Prostate gland (tissue), 2 donors: Measurements from ENCODE around the gene GABARAP. TPM values are rescaled to one million over a fixed set of nuclear protein-coding genes. Genes with fewer than 3 reads are reported as not detected.

Experiments
- DNase-seq: peaks from one replicate; pipeline ENCODE4 v3.0.0-alpha.2; 2019; ENCODE audit warnings: low spot score
- H3K27ac ChIP-seq, 2 donors: fragments of 200-600 bp; sonication (generic); 2 replicates each; pipeline ENCODE4 v1.5.1; 2017 to 2019
- H3K27me3 ChIP-seq: fragments of 200-600 bp; sonication (generic); replicated peaks from 2 replicates; pipeline ENCODE4 v1.5.1; 2019; ENCODE audit not compliant: insufficient read depth
- H3K36me3 ChIP-seq, 2 donors: fragments of 200-600 bp; sonication (generic); 1 replicate in 1 of 2; 2 replicates in 1 of 2; pipeline versions ENCODE4 v1.5.1 to v1.8.1; 2017 to 2019
- H3K4me1 ChIP-seq: fragments of 200-600 bp; sonication (generic); replicated peaks from 2 replicates; pipeline ENCODE4 v1.5.1; 2019
- H3K4me3 ChIP-seq, 2 donors: fragments of 200-600 bp; sonication (generic); 2 replicates each; pipeline ENCODE4 v1.5.1; 2017 to 2019
- H3K9me3 ChIP-seq: fragments of 200-600 bp; sonication (generic); 2 replicates; pipeline ENCODE4 v1.5.1; 2017
- POLR2A ChIP-seq: fragments of 450-650 bp; IDR thresholded peaks from one replicate; pipeline ENCODE4 v1.6.1; 2016; ENCODE audit warnings: antibody characterized with exemption, mild to moderate bottlenecking
- POLR2AphosphoS5 ChIP-seq: sonication (generic); formaldehyde crosslinking; IDR thresholded peaks from one replicate; pipeline ENCODE4 v1.6.1; 2017; ENCODE audit warnings: antibody characterized with exemption
- WGBS: methylation state at CpG from one replicate; pipeline ENCODE4 v1.1.5; 2018; 5-methylcytosine and 5-hydroxymethylcytosine counted together
- intact Hi-C: fragments of 100-400 bp; cut with DNase I; formaldehyde crosslinking; loops from one replicate; pipeline ENCODE4 v1.14.2; 2022
- total RNA-seq, 2 donors: library from RNA; depleted of rRNA; stranded (reverse); fragments of >200 nt; gene quantifications; one replicate each; pipeline ENCODE4 v1.1.0, GENCODE V29; 2016
- TF ChIP-seq, protein P1 (sequence below), 4 experiments: fragments of 200-600 bp in 2 of 4; fragments of 450-650 bp in 2 of 4; sonication (generic) in 2 of 4; IDR thresholded peaks; 1 replicate in 3 of 4; 2 replicates in 1 of 4; pipeline ENCODE4 v1.5.1; 2016 to 2019; ENCODE audit warnings: antibody characterized with exemption in 4 of 4, mild to moderate bottlenecking in 2 of 4, moderate library complexity in 2 of 4

GABARAP gene
- total RNA-seq, 2 donors from 2014 or later = 493 to 527 TPM

DNA sequence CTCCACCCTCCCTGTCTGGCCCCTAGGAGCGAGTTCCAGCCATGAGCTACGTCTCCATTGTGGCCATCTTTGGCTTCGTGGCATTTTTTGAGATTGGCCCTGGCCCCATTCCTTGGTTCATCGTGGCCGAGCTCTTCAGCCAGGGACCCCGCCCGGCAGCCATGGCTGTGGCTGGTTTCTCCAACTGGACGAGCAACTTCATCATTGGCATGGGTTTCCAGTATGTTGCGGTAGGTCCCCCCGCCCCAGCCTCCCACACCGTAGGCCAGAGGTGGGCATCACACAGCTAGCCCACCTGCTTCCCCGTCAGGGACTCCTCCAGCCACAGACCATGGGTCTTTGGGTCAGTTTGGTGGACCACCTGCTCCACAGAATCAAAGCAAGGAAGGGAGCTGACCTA is 43.4 kb upstream of the GABARAP start:
- no peak overlapping the region for H3K4me3 ChIP-seq
- DNase-seq = no peak
- 88% methylated on average over 11 of the region's 12 CpGs for WGBS
- H3K9me3 ChIP-seq = no peaks in the 10 kb centered on the region
- intact Hi-C loops = loop anchor here (10.0 kb wide), 1 partner anchor 241 kb away; the partner anchor contains the start of gene SLC16A11
- H3K27me3 ChIP-seq = no peaks in the 10 kb centered on the region
- no peaks in the 10 kb centered on the region for H3K36me3 ChIP-seq
- TF ChIP-seq POLR2AphosphoS5 (no peak), POLR2A (no peak)
- TF ChIP-seq, protein P1, sequence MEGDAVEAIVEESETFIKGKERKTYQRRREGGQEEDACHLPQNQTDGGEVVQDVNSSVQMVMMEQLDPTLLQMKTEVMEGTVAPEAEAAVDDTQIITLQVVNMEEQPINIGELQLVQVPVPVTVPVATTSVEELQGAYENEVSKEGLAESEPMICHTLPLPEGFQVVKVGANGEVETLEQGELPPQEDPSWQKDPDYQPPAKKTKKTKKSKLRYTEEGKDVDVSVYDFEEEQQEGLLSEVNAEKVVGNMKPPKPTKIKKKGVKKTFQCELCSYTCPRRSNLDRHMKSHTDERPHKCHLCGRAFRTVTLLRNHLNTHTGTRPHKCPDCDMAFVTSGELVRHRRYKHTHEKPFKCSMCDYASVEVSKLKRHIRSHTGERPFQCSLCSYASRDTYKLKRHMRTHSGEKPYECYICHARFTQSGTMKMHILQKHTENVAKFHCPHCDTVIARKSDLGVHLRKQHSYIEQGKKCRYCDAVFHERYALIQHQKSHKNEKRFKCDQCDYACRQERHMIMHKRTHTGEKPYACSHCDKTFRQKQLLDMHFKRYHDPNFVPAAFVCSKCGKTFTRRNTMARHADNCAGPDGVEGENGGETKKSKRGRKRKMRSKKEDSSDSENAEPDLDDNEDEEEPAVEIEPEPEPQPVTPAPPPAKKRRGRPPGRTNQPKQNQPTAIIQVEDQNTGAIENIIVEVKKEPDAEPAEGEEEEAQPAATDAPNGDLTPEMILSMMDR (IDR thresholded peaks at IDR 0.05) = no peak
- no peak overlapping the region for H3K27ac ChIP-seq
- H3K4me1 ChIP-seq = peaks cover 9% of the 10 kb centered on the region

DNA sequence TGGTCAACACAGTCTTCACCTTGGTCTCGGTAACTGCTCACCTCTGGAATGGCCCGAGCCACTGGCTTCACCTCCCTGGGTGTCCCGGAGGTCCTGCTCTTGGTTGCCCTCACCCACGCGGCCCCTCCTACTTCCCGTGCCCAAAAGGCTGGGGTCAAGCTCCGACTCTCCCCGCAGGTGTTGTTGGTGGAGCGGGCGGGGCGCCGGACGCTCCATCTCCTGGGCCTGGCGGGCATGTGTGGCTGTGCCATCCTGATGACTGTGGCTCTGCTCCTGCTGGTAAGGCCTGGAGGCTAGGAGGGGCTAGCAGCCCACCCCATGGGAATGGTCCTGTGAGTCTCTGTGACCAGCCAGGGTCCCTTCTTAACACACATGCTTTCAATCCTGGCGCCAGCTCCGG is 42.7 kb upstream of the GABARAP start:
- no peaks in the 10 kb centered on the region for H3K27me3 ChIP-seq
- H3K4me3 ChIP-seq = no peak overlapping the region
- TF ChIP-seq POLR2AphosphoS5 = no peak
- TF ChIP-seq, protein P1 (IDR thresholded peaks at IDR 0.05) = no peak
- TF ChIP-seq POLR2A = no peak
- H3K27ac ChIP-seq = no peak overlapping the region
- WGBS = 95% methylated on average over 14 of the region's 16 CpGs
- no peak for DNase-seq
- H3K4me1 ChIP-seq = peaks cover 9% of the 10 kb centered on the region
- no peaks in the 10 kb centered on the region for H3K9me3 ChIP-seq
- intact Hi-C loops = loop anchor here (10.0 kb wide), 1 partner anchor 240 kb away; the partner anchor contains the start of gene SLC16A11
- no peaks in the 10 kb centered on the region for H3K36me3 ChIP-seq

DNA sequence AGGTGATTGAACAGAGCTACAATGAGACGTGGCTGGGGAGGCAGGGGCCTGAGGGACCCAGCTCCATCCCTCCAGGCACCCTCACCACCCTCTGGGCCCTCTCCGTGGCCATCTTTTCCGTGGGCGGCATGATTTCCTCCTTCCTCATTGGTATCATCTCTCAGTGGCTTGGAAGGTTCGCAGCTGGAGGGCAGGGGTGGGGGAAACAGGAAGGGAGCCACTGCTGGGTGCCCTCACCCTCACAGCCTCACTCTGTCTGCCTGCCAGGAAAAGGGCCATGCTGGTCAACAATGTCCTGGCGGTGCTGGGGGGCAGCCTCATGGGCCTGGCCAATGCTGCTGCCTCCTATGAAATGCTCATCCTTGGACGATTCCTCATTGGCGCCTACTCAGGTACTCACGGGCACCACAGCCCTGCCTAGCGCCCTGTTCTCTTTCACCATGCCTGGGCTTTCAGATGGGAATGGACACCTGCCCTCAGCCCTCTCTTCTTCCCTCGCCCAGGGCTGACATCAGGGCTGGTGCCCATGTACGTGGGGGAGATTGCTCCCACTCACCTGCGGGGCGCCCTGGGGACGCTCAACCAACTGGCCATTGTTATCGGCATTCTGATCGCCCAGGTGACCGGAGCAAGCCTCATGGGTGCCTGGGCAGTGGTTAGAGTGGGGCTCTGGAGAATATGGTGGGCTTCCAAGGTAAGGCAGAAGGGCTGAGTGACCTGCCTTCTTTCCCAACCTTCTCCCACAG is 41.4 kb upstream of the GABARAP start:
- Histone ChIP-seq H3K4me1 (peaks cover 9% of the 10 kb centered on the region), H3K27me3 (no peaks in the 10 kb centered on the region), H3K4me3 (no peak overlapping the region), H3K27ac (peak overlapping the region in 1 of 2 donors; percentile 27), H3K36me3 (no peaks in the 10 kb centered on the region), H3K9me3 (no peaks in the 10 kb centered on the region)
- DNase-seq = no peak
- intact Hi-C loops = loop anchor here (10.0 kb wide), 1 partner anchor 239 kb away; the partner anchor contains the start of gene SLC16A11
- TF ChIP-seq POLR2A = no peak
- TF ChIP-seq, protein P1 (IDR thresholded peaks at IDR 0.05) = no peak
- no peak for TF ChIP-seq POLR2AphosphoS5
- WGBS = 88% methylated on average over 17 of the region's 18 CpGs

DNA sequence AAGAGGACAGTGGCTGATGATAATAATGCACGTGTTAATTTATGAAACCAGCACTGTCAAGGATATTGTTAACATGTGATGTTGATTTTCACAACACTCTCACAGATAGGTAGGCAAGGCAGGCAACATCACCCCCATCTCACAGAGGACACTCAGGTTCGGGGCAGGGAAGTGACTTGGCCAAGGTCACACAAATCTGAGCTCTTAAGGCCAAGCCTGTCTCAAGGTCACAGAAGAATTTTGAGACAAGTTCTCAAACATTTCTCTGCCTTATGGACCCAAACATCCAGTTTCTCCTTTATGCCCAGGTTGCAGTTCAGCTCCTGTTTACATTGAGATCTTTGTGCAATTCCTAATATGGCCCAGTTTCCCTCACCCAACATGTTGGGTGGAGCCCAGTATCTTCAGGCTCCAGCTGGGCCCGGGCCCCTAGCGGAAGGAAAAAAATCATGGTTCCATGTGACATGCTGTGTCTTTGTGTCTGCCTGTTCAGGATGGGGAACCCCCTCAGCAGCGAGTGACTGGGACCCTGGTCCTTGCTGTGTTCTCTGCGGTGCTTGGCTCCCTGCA is 40.6 kb upstream of the GABARAP start:
- Histone ChIP-seq H3K9me3 (no peaks in the 10 kb centered on the region), H3K27me3 (no peaks in the 10 kb centered on the region), H3K36me3 (no peaks in the 10 kb centered on the region), H3K27ac (peak overlapping the region; percentile 77), H3K4me1 (peaks cover 9% of the 10 kb centered on the region), H3K4me3 (peak overlapping the region in 1 of 2 donors; percentile 41)
- intact Hi-C loops = loop anchor here (10.0 kb wide), 1 partner anchor 238 kb away; the partner anchor contains the start of gene SLC16A11
- DNase-seq = no peak
- TF ChIP-seq, protein P1 (IDR thresholded peaks at IDR 0.05) = no peak
- TF ChIP-seq POLR2AphosphoS5 = no peak
- no peak for TF ChIP-seq POLR2A
- whole genome bisulfite sequencing = 59% methylated on average over 6 of the region's 6 CpGs
